ENCODE data around the gene RPN2. TPM values are rescaled to one million over a fixed set of nuclear protein-coding genes. Genes with fewer than 3 reads are reported as not detected.
A peak's percentile ranks its signal among the peaks of the same experiment; 100 is the strongest.

The RPN2 gene
- total RNA-seq, 1 donor from 2014 or later = 178 TPM

DNA sequence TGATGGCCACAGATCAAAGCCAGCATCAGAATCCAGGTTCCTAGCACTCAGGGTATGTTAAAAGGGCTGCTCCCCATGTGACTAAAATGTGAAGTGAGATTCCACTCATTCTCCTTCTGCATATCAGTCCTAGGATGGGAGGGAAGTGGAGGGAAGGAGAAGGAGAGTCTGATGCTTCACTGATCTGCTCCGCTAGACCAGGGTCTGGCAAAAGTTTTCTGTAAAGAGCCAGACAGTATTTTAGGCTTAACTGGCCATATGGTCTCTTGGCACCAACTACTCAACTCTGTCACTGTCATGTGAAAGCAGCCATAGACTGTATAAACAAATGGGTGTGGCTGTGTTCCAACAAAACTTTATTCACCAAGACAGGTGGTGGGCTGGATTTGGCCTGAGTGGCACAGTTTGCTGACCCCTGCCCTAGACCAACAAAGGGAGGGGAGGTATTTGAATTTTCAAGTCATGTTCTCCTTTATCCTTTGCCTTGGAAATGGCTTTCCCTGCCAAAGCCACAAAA lies 59.9 kb downstream of the RPN2 start:
- Histone ChIP-seq H3K27me3 (ENCODE audit: control insufficient read depth, insufficient read depth, low read length) (no peaks in the 10 kb centered on the region), H3K4me3 (ENCODE audit: low read depth, low read length) (no peak overlapping the region), H3K36me3 (ENCODE audit: control insufficient read depth, insufficient read depth, low read length) (peaks cover 39% of the 10 kb centered on the region)
- DNase-seq (ENCODE audit: low read depth) = no peak
- no peak for TF ChIP-seq CTCF (IDR thresholded peaks at IDR 0.05; ENCODE audit: insufficient read depth, low read length, severe bottlenecking)
- no peak for FAIRE-seq

DNA sequence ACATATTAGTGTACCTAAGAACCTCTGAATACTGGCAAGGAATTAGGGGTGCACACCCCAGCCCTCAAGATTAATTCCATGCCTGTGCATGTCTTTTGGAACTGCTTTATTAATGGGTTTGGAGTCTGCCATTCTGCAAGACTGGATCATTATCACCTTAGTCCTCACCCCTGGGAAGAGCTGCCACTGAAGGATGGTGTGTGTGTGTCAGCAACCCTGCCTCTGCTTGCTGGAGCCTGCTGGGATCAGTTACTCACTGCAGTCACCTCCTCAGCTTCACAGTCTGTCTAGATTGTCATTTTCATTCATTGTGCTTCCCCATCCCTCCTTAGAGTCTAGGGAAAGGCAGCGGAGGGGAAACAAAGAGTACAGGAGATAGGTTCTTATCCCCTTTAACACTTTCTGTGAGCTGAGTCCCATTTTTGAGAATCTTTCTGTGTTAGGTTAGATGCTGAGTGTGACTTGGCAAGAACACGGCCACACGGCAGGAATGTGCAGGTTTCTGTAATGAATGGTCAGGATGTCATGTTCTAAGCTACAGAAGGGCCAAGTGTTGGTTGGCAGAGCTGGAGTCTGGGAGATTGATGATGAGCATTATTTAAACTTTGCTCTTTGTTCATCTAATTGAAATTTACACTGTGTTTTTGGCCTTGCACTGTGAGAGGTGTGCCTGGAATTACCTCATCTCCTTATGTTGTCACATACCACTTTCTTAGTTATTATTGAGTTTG lies 61.4 kb downstream of the RPN2 start:
- H3K36me3 ChIP-seq (ENCODE audit: control insufficient read depth, insufficient read depth, low read length) = peaks cover 31% of the 10 kb centered on the region
- TF ChIP-seq CTCF (IDR thresholded peaks at IDR 0.05; ENCODE audit: insufficient read depth, low read length, severe bottlenecking) = no peak
- no peaks in the 10 kb centered on the region for H3K27me3 ChIP-seq (ENCODE audit: control insufficient read depth, insufficient read depth, low read length)
- DNase-seq (ENCODE audit: low read depth) (peak; percentile 23), FAIRE-seq (peak; percentile 13)
- no peak overlapping the region for H3K4me3 ChIP-seq (ENCODE audit: low read depth, low read length)

- DNase-seq (ENCODE audit: low read depth) (no peak), FAIRE-seq (no peak)
- H3K4me3 ChIP-seq (ENCODE audit: low read depth, low read length) = no peak overlapping the region
- H3K36me3 ChIP-seq (ENCODE audit: control insufficient read depth, insufficient read depth, low read length) = peaks cover 18% of the 10 kb centered on the region
- H3K27me3 ChIP-seq (ENCODE audit: control insufficient read depth, insufficient read depth, low read length) = no peaks in the 10 kb centered on the region
- no peak for TF ChIP-seq CTCF (IDR thresholded peaks at IDR 0.05; ENCODE audit: insufficient read depth, low read length, severe bottlenecking)
Measured at GRCh38 chr20:37242503-37242902, 63.4 kb downstream of the RPN2 start.

DNA sequence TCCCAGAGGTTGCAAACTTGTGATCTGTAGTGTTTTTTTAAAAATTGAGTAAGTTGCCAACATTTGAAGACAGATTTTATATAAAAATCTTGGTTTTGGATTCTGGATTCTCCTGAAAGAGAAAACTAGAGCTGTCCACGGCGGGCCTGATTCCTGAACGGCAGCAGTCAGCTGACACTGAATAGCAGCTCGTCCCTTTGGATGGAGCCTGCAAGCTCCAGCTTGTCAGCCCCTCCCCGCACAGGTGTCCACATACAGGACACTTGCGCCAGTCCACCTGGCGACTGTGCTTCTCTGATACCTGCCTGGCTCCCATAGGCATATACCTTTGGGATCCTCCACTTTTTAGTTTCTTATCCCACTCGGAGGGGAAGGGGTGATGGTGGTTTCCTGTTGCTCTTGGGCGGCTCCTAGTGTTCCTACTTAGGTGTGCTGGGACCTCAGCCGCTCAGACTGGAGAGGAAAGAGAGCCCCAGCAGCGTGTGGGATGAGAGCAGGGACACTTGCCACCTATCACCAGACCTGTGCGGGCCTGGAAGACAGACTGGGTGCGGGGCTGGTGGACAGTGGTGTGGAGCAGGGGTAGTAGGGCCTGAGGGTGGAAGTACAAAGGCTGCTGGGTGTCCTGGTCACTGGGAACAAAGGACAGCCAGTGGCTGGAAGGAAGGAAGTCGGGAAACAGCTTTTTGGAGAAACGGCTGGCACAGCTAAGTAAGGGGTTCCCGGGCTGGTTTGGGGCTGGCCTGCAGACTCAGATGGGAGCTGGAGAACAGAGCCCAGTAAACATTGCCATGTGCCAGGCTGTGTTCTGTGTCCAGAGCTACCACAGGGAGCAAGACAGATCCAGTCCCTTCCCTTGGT lies 64.2 kb downstream of the RPN2 start:
- TF ChIP-seq CTCF (IDR thresholded peaks at IDR 0.05; ENCODE audit: insufficient read depth, low read length, severe bottlenecking) = no peak
- Histone ChIP-seq H3K4me3 (ENCODE audit: low read depth, low read length) (no peak overlapping the region), H3K36me3 (ENCODE audit: control insufficient read depth, insufficient read depth, low read length) (peaks cover 16% of the 10 kb centered on the region), H3K27me3 (ENCODE audit: control insufficient read depth, insufficient read depth, low read length) (no peaks in the 10 kb centered on the region)
- peak; percentile 4 for DNase-seq (ENCODE audit: low read depth)
- FAIRE-seq = no peak

DNA sequence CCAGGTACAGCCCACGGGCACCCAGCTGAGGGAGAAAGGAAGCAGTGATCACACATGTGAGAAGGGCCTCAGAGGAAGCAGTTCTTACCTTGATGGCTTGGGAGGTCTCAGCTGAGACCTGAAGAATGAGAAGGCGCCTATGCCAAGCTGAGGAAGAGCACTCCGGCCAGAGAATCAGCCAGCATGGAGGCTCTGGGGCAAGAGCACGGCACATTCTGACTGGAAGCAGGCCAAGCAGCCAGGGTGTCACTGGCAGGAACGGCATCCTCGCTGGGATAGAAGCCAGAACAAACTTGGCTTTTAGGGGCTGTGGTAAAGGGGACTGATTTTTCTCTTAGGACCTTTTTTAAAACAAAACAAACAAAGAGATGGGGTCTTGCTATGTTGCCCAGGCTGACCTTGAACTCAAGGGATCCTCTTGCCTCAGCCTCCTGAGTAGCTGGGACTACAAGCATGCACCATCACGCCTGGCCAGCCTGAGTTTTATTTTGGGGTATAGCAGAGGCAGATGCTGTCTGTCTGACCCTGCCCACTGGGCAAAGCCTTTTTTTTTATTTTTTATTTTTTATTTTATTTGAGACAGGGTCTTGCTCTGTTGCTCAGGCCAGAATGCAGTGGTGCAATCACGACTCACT lies 64.9 kb downstream of the RPN2 start:
- peaks cover 10% of the 10 kb centered on the region for H3K36me3 ChIP-seq (ENCODE audit: control insufficient read depth, insufficient read depth, low read length)
- no peak for DNase-seq (ENCODE audit: low read depth)
- no peaks in the 10 kb centered on the region for H3K27me3 ChIP-seq (ENCODE audit: control insufficient read depth, insufficient read depth, low read length)
- no peak for FAIRE-seq
- H3K4me3 ChIP-seq (ENCODE audit: low read depth, low read length) = no peak overlapping the region
- no peak for TF ChIP-seq CTCF (IDR thresholded peaks at IDR 0.05; ENCODE audit: insufficient read depth, low read length, severe bottlenecking)
